Activated CD4-positive, CD25-positive, alpha-beta regulatory T cell treated with anti-CD3 and anti-CD28 coated beads, Interleukin-2, amount 50 U/mL, for 72 hours (primary cell): ENCODE measurements around the gene PLA2G7.
"Not testable (repeated sequence)": the region's sequence is repeated elsewhere in the genome, so short reads cannot be mapped to it uniquely, and the experiment has no call there.

Experiments
- DNase-seq: peaks from one replicate; pipeline ENCODE4 v3.0.0; 2021

The PLA2G7 gene

DNA sequence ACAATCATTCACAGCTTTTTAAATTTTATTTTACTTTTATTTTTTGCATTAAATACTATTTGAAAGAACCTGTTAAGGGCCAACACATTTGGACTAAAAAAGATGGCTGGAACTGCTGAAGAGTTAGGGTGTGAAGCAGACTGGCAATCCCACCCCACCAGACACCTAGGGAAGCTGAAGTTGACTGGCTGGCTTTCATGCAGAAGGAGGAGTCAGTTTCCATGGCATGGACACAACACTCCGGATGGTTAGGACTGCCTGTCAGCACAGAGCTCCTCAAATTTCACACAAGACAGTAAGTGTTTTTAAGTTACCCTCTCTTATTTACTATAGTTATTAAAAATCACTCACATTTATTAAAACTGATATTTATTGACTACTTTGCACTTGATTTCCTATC, 11.5 kb upstream of the PLA2G7 start, which contains the start of gene ANKRD66:
ANKRD66 (plus strand) TSS at position 238 of the 400 bp plus-strand sequence. CDS start 5,016 bp downstream, outside the sequence.
- no peak for DNase-seq

DNA sequence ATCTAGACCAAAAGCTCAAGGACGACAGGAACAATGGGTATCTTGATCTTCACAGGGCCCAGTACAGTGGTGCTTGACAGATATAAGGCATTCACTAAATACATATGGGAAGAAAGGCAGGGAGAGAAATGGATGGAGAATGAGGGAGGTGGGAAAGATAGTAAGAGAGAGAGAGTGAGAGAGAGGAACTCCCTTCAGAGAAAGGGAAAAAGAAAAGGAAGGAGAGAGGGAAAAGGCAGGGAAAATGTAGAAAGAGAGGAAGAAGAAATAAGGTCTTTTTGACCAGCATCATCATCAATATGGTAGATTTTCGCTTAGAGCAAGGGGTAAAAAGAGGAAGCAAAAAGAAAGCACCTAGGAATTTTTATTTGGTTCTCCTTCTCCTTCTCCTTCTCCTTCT, 10.8 kb upstream of the PLA2G7 start:
- no peak for DNase-seq

DNA sequence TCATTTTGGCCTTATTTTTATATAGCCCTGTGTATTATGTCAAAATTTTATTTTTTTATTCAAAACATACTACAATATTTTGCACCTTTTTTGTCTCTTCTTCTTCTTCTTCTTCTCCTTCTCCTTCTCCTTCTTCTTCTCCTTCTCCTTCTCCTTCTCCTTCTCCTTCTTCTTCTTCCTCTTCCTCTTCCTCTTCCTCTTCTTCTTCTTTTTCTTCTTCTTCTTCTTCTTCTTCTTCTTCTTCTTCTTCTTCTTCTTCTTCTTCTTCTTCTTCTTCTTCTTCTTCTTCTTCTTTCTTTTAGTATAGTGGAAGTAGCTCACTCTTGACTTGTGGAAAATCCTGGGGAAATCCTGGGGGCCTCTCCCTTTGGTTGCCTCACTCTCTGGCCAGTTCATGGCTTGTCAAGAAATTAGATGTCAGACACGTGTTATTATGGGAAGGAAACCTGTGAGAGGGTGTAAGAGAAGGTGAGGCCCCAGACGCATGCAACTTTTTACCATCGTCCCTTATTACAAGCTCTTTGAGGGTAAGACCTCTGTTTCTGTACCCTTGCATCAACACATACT, 9.1 kb upstream of the PLA2G7 start:
- not testable (repeated sequence) for DNase-seq

DNA sequence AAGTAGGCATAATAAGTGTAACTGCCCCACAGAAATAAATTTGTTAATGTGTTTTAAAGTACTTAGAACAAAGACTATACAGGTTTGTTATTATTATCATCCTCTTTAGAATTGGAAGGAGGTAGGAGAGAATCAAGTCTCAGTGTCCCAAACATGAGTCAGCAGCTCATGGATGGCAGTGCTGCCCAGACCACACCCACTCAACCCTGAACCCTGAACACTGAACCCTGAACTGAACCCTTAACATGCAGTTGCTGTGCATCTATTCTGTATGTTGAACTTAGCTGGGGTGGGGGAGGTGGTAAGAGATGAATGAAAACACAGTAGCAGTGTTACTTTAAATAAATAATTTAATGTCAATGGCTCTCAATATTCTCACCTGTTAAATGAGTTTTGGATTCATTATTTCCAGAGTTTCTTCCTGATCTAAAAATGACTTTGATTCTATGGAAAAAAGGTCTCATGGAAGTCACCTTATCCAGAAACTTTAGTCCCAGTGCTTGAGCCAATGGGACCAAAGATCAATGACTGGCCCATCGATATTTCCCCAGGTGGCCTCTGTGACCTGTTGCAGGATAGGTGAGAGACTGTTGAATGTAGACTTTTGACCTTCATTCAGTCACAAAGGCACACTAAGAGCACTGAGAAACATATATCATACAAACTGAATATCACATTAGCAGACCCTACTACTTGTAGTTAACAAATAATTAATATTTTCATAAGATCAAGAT, 8.4 kb upstream of the PLA2G7 start:
- no peak for DNase-seq

DNA sequence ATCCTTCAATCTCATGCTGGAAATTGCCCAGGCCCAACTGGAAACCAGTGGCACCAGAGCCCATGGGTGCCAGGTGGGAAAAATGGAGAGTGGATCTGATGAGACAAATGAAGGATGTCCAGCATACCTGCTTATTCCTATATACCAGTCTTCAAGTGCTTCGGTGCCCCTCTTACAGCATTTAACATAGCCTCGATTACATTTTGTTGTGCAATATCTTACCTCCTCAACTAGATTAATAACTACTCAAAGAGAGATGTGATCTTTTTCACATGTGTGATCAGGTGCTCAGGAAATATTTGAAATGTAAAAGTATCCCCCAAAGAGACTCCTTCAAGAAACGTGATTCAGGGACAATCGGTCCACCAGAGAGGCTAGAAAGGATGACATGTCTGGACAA, 6.7 kb upstream of the PLA2G7 start:
- no peak for DNase-seq

DNA sequence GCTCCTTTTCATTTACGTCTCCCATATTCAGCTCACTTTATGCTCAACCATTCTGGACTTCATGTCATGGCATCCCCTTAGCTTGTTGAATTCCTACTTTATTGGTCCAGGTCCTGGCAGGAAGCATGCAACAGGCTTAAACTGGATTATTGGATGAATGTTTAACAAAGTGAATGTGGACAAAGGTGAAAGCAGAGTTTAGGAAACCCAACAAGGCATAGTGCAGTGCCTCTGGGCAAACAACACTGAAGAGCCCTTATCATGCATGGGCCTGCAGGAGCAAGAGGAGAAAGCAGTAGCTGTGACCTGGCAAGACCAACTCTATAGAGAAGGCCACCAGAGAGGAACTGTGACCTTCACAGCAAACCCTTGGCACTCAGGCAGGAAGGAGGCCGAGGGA, 6.3 kb upstream of the PLA2G7 start:
- DNase-seq = no peak

DNA sequence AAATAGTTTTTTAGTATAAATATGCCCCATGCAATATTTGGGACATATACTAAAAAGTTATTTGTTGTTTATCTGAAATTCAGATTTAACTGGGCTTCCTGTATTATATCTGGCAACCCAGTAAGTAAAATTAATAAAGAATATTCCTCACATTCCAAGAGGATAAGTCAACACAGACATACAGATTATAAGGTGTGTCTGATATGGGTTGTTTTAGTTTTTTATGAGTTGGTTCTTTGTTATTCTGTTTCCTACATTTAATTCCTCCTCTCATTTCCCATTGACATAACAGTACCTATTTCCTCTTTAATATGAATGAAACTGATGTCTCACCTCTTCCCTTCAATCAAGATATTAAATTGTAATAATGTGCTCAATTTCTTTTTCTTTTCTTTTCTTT, 1.7 kb upstream of the PLA2G7 start:
- no peak for DNase-seq

DNA sequence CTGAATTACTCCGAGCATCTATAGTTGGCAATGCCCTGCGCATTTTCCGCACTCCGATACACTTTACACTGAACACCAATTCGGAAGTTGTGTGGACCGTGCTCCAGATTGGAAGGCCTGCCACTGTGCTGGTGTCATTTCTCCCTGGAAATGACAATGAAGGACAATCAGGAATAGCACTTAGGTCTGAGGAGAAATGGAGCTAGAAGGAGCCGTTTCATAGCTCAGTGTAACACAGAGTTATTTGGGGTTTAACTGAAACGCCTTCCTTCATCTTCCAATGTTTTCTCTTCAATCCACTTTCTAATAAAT, 501 bp upstream of the PLA2G7 start:
- no peak for DNase-seq

DNA sequence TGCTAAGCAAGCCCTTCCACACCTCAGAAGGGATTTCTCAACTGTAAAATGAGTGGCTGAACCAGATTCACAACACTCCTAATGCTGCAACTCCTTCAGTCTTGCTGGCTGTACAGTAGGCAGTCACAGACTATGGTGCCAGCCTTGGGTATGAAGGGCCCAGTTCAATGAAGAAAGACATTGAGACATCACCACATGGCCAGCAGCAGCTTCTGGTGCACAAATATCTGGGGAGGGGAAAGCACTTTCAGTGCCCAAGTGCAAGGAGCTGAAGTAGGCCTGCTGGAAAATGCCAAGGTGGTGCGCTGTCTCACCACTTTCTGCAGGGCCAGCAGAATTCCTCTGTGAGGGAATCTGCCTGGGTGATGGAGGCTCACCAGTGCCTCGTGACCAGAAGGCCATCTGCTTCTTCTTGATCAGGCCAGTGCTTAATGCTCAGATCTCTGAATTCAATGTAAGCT, 1.8 kb downstream of the PLA2G7 start:
- DNase-seq = no peak

DNA sequence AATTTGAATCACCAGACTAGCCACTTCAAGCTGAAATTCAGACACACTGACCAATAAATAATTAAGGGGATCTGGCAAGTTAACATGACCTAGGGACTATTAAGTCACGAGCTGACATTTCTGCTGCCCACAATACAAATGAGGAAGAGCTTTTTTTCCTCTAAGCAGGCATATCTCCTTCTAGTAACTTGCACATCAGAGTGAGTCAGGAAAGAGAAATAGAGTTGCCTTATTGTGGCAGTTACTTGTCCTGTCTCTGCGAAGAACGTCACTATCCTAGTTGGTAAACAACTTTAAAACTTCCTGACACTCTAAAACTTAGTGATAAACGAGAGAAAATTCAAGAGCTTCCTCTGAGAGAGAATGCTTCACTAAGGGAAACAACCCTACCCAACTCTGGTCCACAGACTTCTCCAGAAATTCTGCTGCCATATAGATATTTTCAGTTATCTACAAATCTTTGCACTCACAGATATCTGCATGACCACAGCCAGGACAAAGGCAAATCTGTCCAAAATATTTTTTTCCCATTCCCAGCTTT, 4.2 kb downstream of the PLA2G7 start:
- DNase-seq = no peak

DNA sequence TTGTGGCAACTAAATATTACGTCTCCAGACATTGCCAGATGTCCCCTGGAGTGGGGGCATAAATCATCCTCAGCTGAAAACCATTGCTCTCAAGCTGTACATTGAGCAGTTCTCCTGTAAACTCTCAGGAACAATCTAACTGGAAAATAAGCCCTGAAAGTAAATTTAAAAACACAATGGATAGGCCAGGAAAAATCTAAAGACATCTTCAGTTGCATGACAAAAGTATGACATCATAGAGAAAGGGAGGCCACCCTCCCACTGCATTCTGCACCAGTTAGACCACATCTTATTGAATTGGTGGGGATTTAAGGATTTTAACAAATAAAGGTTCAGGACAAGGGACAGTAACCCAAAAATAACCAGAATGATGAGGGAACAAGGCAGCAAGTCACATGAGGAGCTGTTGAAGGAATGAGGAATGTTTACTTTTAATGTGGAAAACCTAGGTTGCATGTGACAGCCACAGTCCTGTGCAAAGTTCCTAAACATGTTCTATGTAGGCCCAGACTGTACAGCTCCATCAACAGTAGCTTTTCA, 5.3 kb downstream of the PLA2G7 start:
- DNase-seq = no peak

DNA sequence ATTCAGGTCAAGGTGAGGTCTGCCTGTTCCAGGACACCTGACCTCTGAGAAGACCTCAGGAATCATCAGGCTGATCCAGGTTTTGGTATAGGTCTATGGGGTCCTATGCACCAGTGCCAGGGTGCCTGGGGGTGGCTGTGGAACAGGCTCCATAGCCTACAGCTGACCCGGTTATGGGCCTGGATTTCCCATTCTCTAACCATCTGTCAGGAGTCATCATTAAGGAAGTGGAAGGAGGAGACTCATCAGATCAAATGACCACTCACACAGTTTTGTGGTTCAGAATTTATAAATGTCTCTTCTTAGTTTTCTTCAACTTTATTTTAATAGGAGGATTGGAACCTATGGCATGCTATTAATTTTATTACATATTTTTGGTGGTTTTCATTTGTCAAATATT, 14.8 kb downstream of the PLA2G7 start:
- no peak for DNase-seq

DNA sequence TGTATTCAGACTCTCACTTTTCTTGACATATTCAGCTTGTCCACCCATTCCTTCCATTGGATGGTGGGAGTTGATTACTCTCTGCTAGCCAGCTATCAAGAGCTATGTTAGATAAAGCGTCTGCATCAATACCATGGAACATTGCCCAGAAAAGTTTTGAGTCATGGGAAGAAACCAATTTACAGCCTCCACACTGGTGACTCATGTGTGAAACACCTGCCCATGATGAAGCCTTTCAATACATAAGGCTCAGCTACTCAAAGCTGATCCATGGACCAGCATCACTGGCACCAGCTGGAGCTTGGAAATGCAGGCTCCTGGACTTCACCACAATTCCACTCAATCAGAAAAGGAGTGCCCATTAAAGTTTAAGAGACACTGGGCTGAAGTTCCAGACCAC, 16.1 kb downstream of the PLA2G7 start:
- DNase-seq = no peak

DNA sequence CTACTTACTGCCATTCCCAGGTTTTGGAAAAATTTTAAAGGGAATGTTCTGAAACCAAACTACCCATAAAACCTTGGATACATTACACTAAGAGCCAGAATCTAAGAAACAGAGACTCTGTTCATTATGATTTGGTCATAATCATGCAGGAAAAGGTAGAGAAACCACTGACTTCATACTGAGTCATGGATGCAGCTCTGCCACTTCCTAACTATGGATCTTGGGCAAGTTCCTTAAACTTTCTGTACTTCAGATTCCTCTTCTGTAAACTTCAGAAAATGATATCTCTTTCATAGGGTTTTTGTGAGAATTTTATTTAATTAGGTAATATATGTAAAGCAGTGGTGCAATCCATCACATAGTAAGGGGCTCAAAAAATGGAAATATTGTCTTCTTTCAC, 20.0 kb downstream of the PLA2G7 start:
- no peak for DNase-seq

DNA sequence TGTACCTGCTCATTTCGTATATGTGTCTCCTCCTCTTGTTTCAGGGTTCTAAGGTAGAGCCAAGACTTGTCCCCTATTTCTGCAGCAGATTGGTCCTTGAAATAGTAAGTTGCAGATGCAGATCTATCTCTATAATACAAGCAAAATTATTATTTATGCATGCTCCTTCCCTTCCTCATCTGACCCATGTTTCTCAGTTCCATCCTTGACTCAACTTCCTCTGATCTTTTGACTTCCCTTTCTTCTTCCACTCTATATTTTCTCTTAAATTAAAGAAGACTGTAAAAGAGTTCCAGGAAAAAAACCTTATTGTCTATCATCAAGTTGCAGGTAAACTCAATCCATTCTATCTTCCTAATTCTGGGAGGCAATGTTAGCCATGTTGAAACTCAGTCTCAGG, 23.7 kb downstream of the PLA2G7 start:
- DNase-seq = no peak

DNA sequence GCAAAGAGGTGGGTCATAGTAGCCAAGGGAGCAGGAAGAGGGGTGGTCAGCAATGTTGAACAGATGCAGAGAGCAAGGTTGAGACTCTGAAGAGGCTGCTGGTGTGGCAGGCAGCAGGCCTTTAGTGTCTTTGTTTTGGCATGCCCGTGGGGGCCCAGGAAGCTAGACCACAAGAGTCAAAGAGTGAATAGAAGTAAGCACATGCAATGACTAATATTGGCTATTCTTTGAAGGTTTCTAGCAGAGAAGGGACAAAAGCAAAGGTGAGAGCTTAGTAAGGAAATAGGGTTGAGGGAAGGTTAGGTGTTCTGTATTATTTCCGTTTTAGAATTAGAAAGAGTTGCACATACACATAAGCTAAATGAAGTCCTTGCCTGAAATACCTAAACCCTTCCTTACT, 28.7 kb downstream of the PLA2G7 start:
- no peak for DNase-seq

DNA sequence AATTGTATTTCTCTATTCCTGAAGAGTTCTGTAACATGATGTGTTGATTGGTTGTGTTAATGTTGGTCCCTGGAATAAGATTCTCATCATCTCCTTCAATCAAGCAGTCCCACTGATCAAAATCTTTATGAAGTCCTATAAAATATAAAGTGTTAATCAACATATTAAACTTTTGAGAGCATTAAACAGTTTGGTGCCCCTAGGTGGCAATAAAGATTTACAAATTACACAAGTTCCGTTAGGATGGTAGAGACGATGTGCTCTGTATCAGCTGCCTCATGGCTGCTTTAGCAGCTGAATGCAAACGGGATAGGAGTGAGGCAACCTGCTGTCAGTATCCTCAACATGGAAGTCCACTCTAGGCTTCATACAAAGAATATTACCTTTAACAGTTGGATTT, 30.6 kb downstream of the PLA2G7 start:
- DNase-seq = no peak

DNA sequence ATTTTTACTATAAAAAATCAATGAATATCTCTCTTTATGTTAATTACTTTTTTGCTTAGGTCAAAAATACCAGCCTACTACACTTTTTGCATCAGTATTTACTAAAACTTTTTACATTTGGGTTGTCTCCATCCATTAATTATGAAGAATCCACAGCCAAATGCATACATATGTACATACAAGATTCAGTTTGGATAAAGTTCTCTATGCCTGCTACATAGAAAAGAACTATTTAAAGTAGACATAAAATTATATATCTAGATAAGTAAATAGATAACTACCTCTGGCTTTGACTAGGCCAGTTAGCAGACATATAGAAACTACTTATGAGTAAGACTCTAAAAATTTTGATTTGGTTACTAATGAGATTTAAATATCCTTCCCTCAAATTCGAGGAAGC, 35.2 kb downstream of the PLA2G7 start:
- no peak for DNase-seq

DNA sequence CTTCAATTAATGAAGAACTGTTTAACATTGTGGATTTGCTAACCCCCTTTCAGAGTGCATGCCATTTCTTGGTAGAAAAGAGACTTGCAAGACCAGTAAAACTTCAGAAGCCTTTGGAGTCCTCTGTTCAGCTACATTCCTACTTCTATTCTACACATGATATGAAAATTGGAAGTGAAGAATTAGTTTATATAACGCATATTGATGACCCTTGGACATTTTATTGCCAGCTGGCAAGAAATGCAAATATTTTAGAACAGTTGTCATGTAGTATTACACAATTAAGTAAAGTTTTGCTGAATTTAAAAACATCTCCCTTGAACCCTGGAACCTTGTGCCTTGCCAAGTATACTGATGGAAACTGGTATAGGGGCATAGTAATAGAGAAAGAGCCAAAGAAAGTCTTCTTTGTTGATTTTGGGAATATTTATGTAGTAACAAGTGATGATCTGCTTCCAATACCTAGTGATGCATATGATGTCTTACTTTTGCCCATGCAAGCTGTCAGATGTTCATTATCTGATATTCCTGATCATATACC, 44.2 kb downstream of the PLA2G7 start:
- DNase-seq = no peak

DNA sequence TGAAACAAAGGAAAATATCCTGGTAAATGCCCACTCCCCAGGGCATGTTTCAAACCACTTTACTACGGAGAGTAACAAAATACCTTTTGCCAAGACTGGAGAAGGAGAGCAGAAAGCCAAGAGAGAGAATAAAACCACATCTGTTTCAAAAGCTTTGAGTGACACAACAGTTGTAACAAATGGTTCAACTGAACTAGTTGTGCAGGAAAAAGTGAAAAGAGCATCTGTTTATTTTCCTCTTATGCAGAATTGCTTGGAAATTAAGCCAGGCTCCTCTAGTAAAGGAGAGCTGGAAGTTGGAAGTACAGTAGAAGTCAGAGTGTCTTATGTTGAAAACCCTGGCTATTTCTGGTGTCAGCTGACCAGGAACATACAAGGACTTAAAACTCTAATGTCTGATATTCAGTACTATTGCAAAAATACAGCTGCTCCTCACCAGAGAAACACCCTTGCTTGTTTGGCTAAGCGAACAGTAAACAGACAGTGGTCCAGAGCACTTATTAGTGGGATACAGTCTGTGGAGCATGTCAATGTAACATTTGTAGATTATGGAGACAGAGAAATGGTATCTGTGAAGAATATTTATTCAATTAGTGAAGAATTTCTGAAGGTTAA, 44.9 kb downstream of the PLA2G7 start:
- no peak for DNase-seq

DNA sequence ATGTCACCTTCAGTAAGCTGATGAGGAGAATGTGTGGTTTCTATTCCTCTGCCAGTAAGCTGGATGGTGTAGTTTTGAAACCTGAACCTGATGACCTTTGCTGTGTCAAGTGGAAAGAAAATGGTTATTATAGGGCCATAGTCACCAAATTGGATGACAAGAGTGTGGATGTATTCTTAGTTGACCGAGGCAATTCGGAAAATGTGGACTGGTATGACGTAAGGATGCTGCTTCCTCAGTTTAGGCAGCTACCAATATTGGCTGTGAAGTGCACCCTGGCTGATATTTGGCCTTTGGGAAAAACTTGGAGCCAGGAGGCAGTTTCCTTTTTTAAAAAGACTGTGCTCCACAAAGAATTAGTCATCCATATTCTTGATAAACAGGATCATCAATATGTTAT, 45.5 kb downstream of the PLA2G7 start:
- DNase-seq = no peak

DNA sequence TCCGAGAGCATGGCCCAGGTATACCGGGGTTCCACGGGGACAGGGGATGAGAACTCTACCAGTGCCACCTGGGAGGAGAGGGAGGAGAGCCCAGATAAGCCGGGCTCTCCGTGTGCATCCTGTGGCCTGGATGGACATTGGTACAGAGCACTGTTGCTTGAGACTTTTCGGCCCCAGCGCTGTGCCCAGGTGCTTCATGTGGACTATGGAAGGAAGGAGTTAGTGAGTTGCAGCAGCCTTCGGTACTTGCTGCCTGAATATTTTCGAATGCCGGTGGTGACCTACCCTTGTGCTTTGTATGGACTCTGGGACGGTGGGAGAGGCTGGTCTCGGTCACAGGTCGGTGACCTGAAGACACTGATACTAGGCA, 46.2 kb downstream of the PLA2G7 start:
- no peak for DNase-seq

DNA sequence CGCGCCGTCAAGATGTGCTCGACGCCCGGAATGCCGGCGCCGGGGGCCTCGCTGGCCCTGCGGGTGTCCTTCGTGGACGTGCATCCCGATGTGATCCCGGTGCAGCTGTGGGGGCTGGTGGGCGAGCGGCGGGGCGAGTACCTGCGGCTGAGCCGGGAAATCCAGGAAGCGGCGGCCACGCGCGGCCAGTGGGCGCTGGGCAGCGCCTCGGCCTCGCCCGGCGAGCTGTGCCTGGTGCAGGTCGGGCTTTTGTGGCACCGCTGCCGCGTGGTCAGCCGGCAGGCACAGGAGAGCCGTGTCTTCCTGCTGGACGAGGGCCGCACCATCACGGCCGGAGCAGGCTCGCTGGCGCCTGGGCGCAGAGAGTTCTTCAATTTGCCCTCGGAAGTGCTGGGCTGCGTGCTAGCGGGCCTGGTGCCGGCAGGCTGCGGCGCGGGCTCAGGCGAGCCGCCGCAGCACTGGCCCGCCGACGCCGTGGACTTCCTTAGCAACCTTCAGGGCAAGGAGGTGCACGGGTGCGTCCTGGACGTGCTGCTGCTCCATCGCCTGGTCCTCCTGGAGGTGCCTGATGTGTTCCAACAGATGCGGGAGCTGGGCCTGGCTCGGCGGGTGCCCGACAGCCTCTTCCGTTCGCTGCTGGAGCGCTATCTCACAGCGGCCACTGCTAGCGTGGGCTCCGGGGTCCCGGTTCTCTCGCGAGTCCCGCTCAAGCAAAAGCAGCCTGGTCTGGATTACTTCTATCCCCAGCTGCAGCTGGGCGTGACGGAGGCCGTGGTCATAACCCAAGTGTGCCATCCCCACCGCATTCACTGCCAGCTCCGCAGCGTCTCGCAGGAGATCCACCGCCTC, 46.8 kb downstream of the PLA2G7 start:
- no peak for DNase-seq
